DND-41 (cell line): ENCODE results near the gene CFAP73.

Experiments
- ATAC-seq: fragments of 200-7000 bp; cut with Tn5 transposase; 3 replicates; pipeline ENCODE4 v1.9.1; 2021; ENCODE audit warnings: low read depth; ENCODE audit not compliant: insufficient read depth
- DNase-seq: peaks from one replicate; pipeline ENCODE4 v3.0.0-alpha.2; 2020
- H2AFZ ChIP-seq: 2 replicates; pipeline ENCODE4 v1.6.0; 2012; ENCODE audit warnings: low read depth, low read length
- H3K27ac ChIP-seq: 2 replicates; pipeline ENCODE4 v1.5.1; 2012; ENCODE audit warnings: low read length, inconsistent platforms
- H3K27me3 ChIP-seq: fragments of 200-600 bp; sonication (generic); 2 replicates; pipeline ENCODE4 v1.6.0; 2012; ENCODE audit warnings: low read length, mild to moderate bottlenecking, inconsistent platforms; ENCODE audit not compliant: insufficient read depth, poor library complexity
- H3K36me3 ChIP-seq: 2 replicates; pipeline ENCODE4 v1.5.1; 2012; ENCODE audit warnings: low read length, inconsistent platforms; ENCODE audit not compliant: insufficient read depth
- H3K4me1 ChIP-seq: 2 replicates; pipeline ENCODE4 v1.5.1; 2012; ENCODE audit warnings: mild to moderate bottlenecking, low read length; ENCODE audit not compliant: insufficient read depth
- H3K4me2 ChIP-seq: 2 replicates; pipeline ENCODE4 v1.6.0; 2012; ENCODE audit warnings: mild to moderate bottlenecking, moderate library complexity, low read length, inconsistent platforms; ENCODE audit not compliant: insufficient read depth
- H3K4me3 ChIP-seq, 2 experiments: fragments of 200-600 bp in 1 of 2; shearing (Covaris generic) in 1 of 2; 2 replicates each; pipeline ENCODE4 v1.5.1; 2012 to 2016; ENCODE audit warnings: inconsistent platforms in 2 of 2, low read length in 2 of 2, mild to moderate bottlenecking in 2 of 2, low read depth in 1 of 2, moderate library complexity in 1 of 2
- H3K79me2 ChIP-seq: 2 replicates; pipeline ENCODE4 v1.6.0; 2012; ENCODE audit warnings: low read length, inconsistent platforms; ENCODE audit not compliant: insufficient read depth
- H3K9ac ChIP-seq: 2 replicates; pipeline ENCODE4 v1.6.0; 2012; ENCODE audit warnings: low read depth, mild to moderate bottlenecking, inconsistent platforms, low read length, moderate library complexity
- H3K9me3 ChIP-seq: 2 replicates; pipeline ENCODE4 v1.5.1; 2012; ENCODE audit warnings: low read length, moderate library complexity, mild to moderate bottlenecking, inconsistent platforms; ENCODE audit not compliant: insufficient read depth, severe bottlenecking
- H4K20me1 ChIP-seq: 2 replicates; pipeline ENCODE4 v1.6.0; 2012; ENCODE audit warnings: low read length; ENCODE audit not compliant: insufficient read depth
- CTCF ChIP-seq: IDR thresholded peaks from 2 replicates; pipeline ENCODE4 v1.5.1; 2012; ENCODE audit warnings: borderline replicate concordance, low read length, moderate library complexity, mild to moderate bottlenecking; ENCODE audit not compliant: poor library complexity, severe bottlenecking; ENCODE audit errors: extremely low read depth
- EZH2 ChIP-seq: IDR thresholded peaks from 3 replicates; pipeline ENCODE4 v1.6.1; 2012; ENCODE audit warnings: borderline replicate concordance, low read depth, mild to moderate bottlenecking, moderate library complexity, low read length, inconsistent platforms; ENCODE audit not compliant: severe bottlenecking

The CFAP73 gene

GRCh38 chr12:113149361-113150150 lies at the start of gene CFAP73:
CFAP73 (plus strand) TSS chr12:113149724; CDS start chr12:113149858, 134 bp downstream.
- H3K79me2 ChIP-seq: no peaks in the 10 kb centered on the region
- H3K9ac ChIP-seq: no peak within 1 kb of the TSS
- ATAC-seq (peak; percentile 67), DNase-seq (peak; percentile 82)
- H4K20me1 ChIP-seq: no peaks in the 10 kb centered on the region
- no peak within 1 kb of the TSS for H3K4me2 ChIP-seq
- TF ChIP-seq CTCF (peak; percentile 42), EZH2 (no peak)
- no peaks in the 10 kb centered on the region for H3K9me3 ChIP-seq
- no peaks in the 10 kb centered on the region for H3K36me3 ChIP-seq
- H3K27me3 ChIP-seq: no peaks in the 10 kb centered on the region
- no peak within 1 kb of the TSS for H3K4me3 ChIP-seq
- H3K27ac ChIP-seq: no peak within 1 kb of the TSS
- H2AFZ ChIP-seq: no peak within 1 kb of the TSS
- H3K4me1 ChIP-seq: peaks cover 38% of the 10 kb centered on the region

- Histone ChIP-seq H3K4me3 (no peak overlapping the region), H4K20me1 (no peaks in the 10 kb centered on the region), H3K4me2 (no peak overlapping the region), H3K9ac (peak overlapping the region; percentile 3; the same call in 1 of the 2 replicates), H3K27me3 (no peaks in the 10 kb centered on the region), H3K27ac (peak overlapping the region; percentile 75), H2AFZ (no peak overlapping the region), H3K79me2 (no peaks in the 10 kb centered on the region), H3K36me3 (peaks cover 39% of the 10 kb centered on the region), H3K4me1 (peaks cover 39% of the 10 kb centered on the region), H3K9me3 (no peaks in the 10 kb centered on the region)
- TF ChIP-seq EZH2 (no peak), CTCF (no peak)
- DNase-seq (peak; percentile 54), ATAC-seq (peak; percentile 25; the same call in 2 of the 3 replicates)
These were observed 49.8 kb upstream of the CFAP73 start for GRCh38 chr12:113099764-113100163.

GRCh38 chr12:113101751-113102150 lies 47.8 kb upstream of the CFAP73 start:
- no peak for DNase-seq
- TF ChIP-seq EZH2 (no peak), CTCF (no peak)
- H3K36me3 ChIP-seq: peaks cover 19% of the 10 kb centered on the region
- no peaks in the 10 kb centered on the region for H3K9me3 ChIP-seq
- no peak overlapping the region for H3K9ac ChIP-seq
- H3K4me1 ChIP-seq: peaks cover 22% of the 10 kb centered on the region
- no peak overlapping the region for H3K4me2 ChIP-seq
- H3K27ac ChIP-seq: no peak overlapping the region
- no peak overlapping the region for H2AFZ ChIP-seq
- no peaks in the 10 kb centered on the region for H3K79me2 ChIP-seq
- H3K4me3 ChIP-seq: no peak overlapping the region
- no peak for ATAC-seq
- no peaks in the 10 kb centered on the region for H4K20me1 ChIP-seq
- H3K27me3 ChIP-seq: no peaks in the 10 kb centered on the region
